ENCODE data around the gene VSTM2A.
A peak's percentile ranks its signal among the peaks of the same experiment; 100 is the strongest.

The VSTM2A gene

GRCh38 chr7:54591404-54592386, 49.5 kb downstream of the VSTM2A start:
- in situ Hi-C loops (cut with HindIII; ENCODE audit: low sequenced_read_pairs) = no loop called here
- DNase-seq (ENCODE audit: low read depth) = no peak
- H3K4me3 ChIP-seq (ENCODE audit: low read depth, low read length) = no peak overlapping the region
- TF ChIP-seq, protein P1, sequence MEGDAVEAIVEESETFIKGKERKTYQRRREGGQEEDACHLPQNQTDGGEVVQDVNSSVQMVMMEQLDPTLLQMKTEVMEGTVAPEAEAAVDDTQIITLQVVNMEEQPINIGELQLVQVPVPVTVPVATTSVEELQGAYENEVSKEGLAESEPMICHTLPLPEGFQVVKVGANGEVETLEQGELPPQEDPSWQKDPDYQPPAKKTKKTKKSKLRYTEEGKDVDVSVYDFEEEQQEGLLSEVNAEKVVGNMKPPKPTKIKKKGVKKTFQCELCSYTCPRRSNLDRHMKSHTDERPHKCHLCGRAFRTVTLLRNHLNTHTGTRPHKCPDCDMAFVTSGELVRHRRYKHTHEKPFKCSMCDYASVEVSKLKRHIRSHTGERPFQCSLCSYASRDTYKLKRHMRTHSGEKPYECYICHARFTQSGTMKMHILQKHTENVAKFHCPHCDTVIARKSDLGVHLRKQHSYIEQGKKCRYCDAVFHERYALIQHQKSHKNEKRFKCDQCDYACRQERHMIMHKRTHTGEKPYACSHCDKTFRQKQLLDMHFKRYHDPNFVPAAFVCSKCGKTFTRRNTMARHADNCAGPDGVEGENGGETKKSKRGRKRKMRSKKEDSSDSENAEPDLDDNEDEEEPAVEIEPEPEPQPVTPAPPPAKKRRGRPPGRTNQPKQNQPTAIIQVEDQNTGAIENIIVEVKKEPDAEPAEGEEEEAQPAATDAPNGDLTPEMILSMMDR (IDR thresholded peaks at IDR 0.05; ENCODE audit: low read depth, low read length, missing control alignments) = no peak

DNA sequence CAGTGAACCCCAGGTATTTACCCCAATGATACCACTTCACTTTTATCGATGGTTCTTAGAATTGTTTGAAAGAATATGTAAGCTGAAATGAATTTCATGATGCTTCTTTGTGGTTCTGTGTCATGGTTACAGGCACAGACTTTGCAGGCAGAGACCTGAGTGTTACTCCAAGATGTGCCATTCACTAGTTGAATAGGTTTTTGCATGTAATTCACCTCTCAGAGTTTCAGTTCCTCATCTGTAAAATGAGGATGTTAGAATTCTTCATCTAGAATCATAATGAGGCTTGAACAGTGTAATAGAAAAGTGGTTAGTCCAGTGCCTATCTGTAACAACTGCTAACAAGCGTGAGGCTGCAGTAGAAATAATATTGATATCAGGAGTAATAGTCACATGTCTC, 54.6 kb downstream of the VSTM2A start:
- TF ChIP-seq, protein P1 (IDR thresholded peaks at IDR 0.05; ENCODE audit: low read depth, low read length, missing control alignments) = no peak
- in situ Hi-C loops (cut with HindIII; ENCODE audit: low sequenced_read_pairs) = no loop called here

DNA sequence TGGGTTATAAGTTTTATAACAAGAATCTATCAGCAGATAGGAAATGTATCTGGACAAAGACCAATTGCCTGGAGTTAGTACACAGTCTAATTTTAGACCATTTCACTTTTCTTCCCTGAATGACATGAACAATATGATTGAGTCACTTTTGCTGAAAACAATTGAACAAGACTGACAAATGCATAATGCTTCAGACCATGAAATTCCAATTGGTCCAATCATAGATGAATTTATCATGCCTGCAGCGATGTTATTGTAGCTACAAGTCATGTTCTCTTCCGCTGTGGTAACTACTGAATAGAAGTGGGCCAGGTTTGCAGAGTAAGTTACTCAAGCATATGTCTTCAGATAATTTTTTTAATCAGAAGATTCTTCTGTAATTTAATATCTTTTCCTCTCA, 73.4 kb downstream of the VSTM2A start:
- TF ChIP-seq, protein P1 (IDR thresholded peaks at IDR 0.05; ENCODE audit: low read depth, low read length, missing control alignments) = no peak
- peak; percentile 48 for DNase-seq (ENCODE audit: low read depth)

More for the DNA sequence above, 54.6 kb downstream of the VSTM2A start:
- H3K4me3 ChIP-seq (ENCODE audit: low read depth, low read length) = no peak overlapping the region
- no peak for DNase-seq (ENCODE audit: low read depth)

More for the DNA sequence above, 73.4 kb downstream of the VSTM2A start:
- H3K4me3 ChIP-seq (ENCODE audit: low read depth, low read length) = no peak overlapping the region
- in situ Hi-C loops (cut with HindIII; ENCODE audit: low sequenced_read_pairs) = no loop called here

Measured in astrocyte of the cerebellum (primary cell).